Parathyroid adenoma (tissue), 2 donors: ENCODE results near the gene HSDL1.
A peak's percentile ranks its signal among the peaks of the same experiment; 100 is the strongest.

Experiments
- H2AFZ ChIP-seq: fragments of 300-600 bp; sonication (generic); one replicate; pipeline ENCODE4 v1.7.0; 2017; ENCODE audit warnings: antibody characterized with exemption, mild to moderate bottlenecking
- H3K27ac ChIP-seq: fragments of 300-600 bp; sonication (generic); one replicate; pipeline ENCODE4 v1.7.0; 2017
- H3K27me3 ChIP-seq: fragments of 300-600 bp; sonication (generic); one replicate; pipeline ENCODE4 v1.7.0; 2017; ENCODE audit warnings: low read length; ENCODE audit not compliant: control insufficient read depth, insufficient read depth
- H3K36me3 ChIP-seq: fragments of 300-600 bp; sonication (generic); one replicate; pipeline ENCODE4 v1.7.0; 2017; ENCODE audit warnings: low read length; ENCODE audit not compliant: control insufficient read depth, insufficient read depth
- H3K4me1 ChIP-seq: fragments of 300-600 bp; sonication (generic); one replicate; pipeline ENCODE4 v1.7.0; 2017; ENCODE audit warnings: control low read depth
- H3K4me2 ChIP-seq: fragments of 300-600 bp; sonication (generic); one replicate; pipeline ENCODE4 v1.7.0; 2017; ENCODE audit warnings: low read length
- H3K4me3 ChIP-seq: fragments of 300-600 bp; sonication (generic); one replicate; pipeline ENCODE4 v1.7.0; 2017; ENCODE audit warnings: low read depth, low read length
- H3K79me2 ChIP-seq: fragments of 300-600 bp; sonication (generic); one replicate; pipeline ENCODE4 v1.7.0; 2017; ENCODE audit warnings: control low read depth
- H3K9ac ChIP-seq: fragments of 300-600 bp; sonication (generic); one replicate; pipeline ENCODE4 v1.7.0; 2017; ENCODE audit warnings: mild to moderate bottlenecking
- H3K9me3 ChIP-seq: fragments of 300-600 bp; sonication (generic); one replicate; pipeline ENCODE4 v1.7.0; 2017; ENCODE audit warnings: low read length; ENCODE audit not compliant: control insufficient read depth
- CTCF ChIP-seq: fragments of 300-600 bp; sonication (generic); IDR thresholded peaks from one replicate; pipeline ENCODE4 v1.7.0; 2017; ENCODE audit warnings: antibody characterized with exemption, mild to moderate bottlenecking
- donor health status: primary hyperparathyroidism.

The HSDL1 gene

GRCh38 chr16:84085773-84086172 is 59.2 kb downstream of the HSDL1 start:
- Histone ChIP-seq H3K27ac (no peak overlapping the region), H3K4me2 (no peak overlapping the region), H3K4me3 (no peak overlapping the region), H3K79me2 (peaks cover 6% of the 10 kb centered on the region), H3K9ac (no peak overlapping the region), H3K4me1 (no peaks in the 10 kb centered on the region), H3K27me3 (no peaks in the 10 kb centered on the region), H2AFZ (no peak overlapping the region), H3K9me3 (no peaks in the 10 kb centered on the region), H3K36me3 (no peaks in the 10 kb centered on the region)
- TF ChIP-seq CTCF = no peak

GRCh38 chr16:84085271-84085667 is 59.7 kb downstream of the HSDL1 start:
- Histone ChIP-seq H3K4me3 (no peak overlapping the region), H3K36me3 (no peaks in the 10 kb centered on the region), H3K27ac (no peak overlapping the region), H2AFZ (no peak overlapping the region), H3K4me1 (no peaks in the 10 kb centered on the region), H3K9ac (no peak overlapping the region), H3K9me3 (no peaks in the 10 kb centered on the region), H3K79me2 (peaks cover 11% of the 10 kb centered on the region), H3K4me2 (no peak overlapping the region), H3K27me3 (no peaks in the 10 kb centered on the region)
- TF ChIP-seq CTCF = no peak

GRCh38 chr16:84084570-84085270 is 60.3 kb downstream of the HSDL1 start:
- no peaks in the 10 kb centered on the region for H3K27me3 ChIP-seq
- H3K79me2 ChIP-seq = peaks cover 14% of the 10 kb centered on the region
- no peaks in the 10 kb centered on the region for H3K4me1 ChIP-seq
- peak; percentile 71 for TF ChIP-seq CTCF
- no peaks in the 10 kb centered on the region for H3K36me3 ChIP-seq
- no peaks in the 10 kb centered on the region for H3K9me3 ChIP-seq
- H3K4me3 ChIP-seq = no peak overlapping the region
- no peak overlapping the region for H3K27ac ChIP-seq
- H3K9ac ChIP-seq = no peak overlapping the region
- no peak overlapping the region for H3K4me2 ChIP-seq
- no peak overlapping the region for H2AFZ ChIP-seq

- no peak for TF ChIP-seq CTCF
- H3K27ac ChIP-seq = no peak overlapping the region
- no peak overlapping the region for H2AFZ ChIP-seq
- no peaks in the 10 kb centered on the region for H3K27me3 ChIP-seq
- H3K4me3 ChIP-seq = no peak overlapping the region
- no peak overlapping the region for H3K4me2 ChIP-seq
- H3K4me1 ChIP-seq = no peaks in the 10 kb centered on the region
- no peaks in the 10 kb centered on the region for H3K9me3 ChIP-seq
- peaks cover 24% of the 10 kb centered on the region for H3K79me2 ChIP-seq
- H3K9ac ChIP-seq = no peak overlapping the region
- no peaks in the 10 kb centered on the region for H3K36me3 ChIP-seq
Measured at GRCh38 chr16:84082835-84083569, 62.0 kb downstream of the HSDL1 start.
